Stomach (tissue), 4 donors: ENCODE results near the gene CREBL2.

Source experiments
- CTCF ChIP-seq, 7 experiments: fragments of 450-650 bp in 4 of 7; fragments of 200-600 bp in 3 of 7; sonication (generic) in 3 of 7; IDR thresholded peaks; one replicate each; pipeline ENCODE4 v1.5.1; 2016 to 2019; ENCODE audit warnings: antibody characterized with exemption in 7 of 7, control low read depth in 2 of 7, mild to moderate bottlenecking in 1 of 7
- POLR2A ChIP-seq, 4 donors: fragments of 450-650 bp; IDR thresholded peaks; one replicate each; pipeline ENCODE4 v1.6.1; 2016; ENCODE audit warnings: antibody characterized with exemption in 4 of 4, control low read depth in 2 of 4, mild to moderate bottlenecking in 1 of 4, moderate library complexity in 1 of 4

- TF ChIP-seq CTCF (IDR thresholded peaks at IDR 0.05) = no peak
- TF ChIP-seq POLR2A (IDR thresholded peaks at IDR 0.05) = no peak
Measured at GRCh38 chr12:12683725-12684124, 72.0 kb downstream of the CREBL2 start.
